HG02884 (cell line): ENCODE measurements around the gene CLIC1.

Experiments
- ATAC-seq: cut with Tn5 transposase; IDR thresholded peaks from one replicate; pipeline ENCODE4 v1.9.1; 2021; ENCODE audit warnings: mild to moderate bottlenecking, moderate library complexity; ENCODE audit not compliant: unreplicated experiment

CLIC1 gene

DNA sequence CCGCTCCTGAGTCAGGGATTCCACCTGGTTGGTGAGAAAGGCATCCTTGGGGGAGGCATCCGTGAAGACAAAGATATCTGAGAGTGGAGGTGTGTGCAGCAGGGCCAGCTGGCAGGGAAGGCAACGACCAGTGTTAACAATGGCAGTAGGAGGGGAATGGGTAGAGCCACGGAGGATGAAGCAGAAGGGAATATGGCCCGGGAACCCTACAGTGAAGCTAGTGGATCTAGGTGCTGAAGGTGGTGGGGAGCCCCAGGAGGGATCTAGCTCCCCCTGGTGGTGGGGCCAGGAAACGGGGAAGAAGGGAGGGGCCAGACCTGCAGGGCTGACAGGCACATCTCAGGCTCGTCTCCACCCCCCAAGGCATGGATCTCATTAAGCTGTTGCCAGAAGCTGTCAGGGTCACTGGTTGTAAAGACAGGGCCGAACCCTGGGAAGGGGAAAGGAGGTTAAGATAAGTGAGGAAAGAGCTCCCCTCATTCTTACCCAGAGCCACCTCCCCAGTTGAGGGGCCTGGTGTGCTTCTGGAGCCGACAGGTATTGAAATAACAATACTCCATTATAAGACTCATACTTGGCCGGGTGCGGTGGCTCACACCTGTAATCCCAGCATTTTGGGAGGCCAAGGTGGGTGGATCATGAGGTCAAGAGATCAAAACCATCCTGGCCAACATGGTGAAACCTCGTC lies 33.5 kb upstream of the CLIC1 start:
- no peak for ATAC-seq

DNA sequence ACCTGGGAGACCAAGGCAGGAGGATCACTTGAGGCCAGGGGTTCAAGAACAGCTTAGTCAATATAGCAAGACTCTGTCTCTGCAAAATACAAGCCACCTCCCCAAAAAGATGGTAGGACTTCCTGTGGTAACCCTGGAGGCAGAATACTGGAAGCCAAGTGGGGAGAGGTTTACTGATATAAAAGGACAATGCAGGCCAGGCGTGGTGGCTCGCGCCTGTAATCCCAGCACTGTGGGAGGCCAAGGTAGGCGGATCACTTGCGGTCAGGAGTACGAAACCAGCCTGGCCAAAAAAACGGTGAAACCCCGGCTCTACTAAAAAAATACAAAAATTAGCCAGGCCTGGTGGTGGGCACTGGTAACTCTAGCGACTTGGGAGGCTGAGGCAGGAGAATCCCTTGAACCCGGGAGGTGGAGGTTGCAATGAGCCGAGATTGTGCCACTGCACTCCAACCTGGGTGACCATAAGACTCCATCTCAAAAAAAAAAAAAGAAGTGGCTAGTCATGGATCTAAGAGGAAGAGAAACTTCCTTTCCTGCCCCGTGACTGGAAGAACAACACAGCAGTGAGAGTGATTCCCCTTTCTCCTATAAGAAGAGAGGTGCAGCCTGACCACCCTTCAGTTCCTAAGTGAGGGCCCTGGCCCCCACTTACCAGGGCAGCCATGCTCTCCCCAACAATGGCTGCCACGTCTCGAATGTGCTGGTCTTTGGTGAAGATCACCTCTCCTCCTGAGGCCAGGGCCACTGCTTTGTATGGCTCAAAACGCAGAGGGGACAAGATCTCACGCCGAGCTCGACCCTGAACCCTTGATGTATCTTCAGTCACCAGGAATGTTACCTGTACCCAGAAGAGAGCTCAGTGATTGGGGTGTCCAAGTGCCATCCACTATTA lies 32.3 kb upstream of the CLIC1 start:
- no peak for ATAC-seq

DNA sequence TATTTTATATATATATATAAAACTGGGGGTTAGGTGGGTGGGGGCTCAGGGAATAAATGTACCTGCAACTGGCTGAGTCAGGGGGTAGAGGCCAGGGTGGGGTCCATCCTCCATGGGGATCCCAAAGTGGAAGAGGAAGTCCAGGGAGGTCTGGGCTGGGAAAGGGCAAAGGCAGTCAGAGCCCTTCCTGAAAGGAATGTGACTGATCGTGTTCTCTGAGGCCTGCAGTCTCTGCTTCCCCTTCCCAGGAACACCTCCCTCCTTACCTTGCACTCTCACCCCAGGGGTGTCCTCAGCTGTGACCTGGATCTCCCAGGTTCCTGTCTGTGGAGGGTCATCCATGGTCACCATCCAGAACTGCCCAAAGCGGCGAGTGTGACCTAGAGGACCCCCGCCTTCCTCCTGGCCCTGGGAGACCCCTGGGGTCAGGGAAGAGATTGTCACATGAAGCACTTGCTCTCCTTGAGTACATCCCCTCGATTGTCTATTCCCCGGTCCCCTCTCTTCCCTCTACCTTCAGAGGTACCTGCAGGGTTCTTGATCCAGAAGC lies 30.8 kb upstream of the CLIC1 start:
- ATAC-seq = no peak

DNA sequence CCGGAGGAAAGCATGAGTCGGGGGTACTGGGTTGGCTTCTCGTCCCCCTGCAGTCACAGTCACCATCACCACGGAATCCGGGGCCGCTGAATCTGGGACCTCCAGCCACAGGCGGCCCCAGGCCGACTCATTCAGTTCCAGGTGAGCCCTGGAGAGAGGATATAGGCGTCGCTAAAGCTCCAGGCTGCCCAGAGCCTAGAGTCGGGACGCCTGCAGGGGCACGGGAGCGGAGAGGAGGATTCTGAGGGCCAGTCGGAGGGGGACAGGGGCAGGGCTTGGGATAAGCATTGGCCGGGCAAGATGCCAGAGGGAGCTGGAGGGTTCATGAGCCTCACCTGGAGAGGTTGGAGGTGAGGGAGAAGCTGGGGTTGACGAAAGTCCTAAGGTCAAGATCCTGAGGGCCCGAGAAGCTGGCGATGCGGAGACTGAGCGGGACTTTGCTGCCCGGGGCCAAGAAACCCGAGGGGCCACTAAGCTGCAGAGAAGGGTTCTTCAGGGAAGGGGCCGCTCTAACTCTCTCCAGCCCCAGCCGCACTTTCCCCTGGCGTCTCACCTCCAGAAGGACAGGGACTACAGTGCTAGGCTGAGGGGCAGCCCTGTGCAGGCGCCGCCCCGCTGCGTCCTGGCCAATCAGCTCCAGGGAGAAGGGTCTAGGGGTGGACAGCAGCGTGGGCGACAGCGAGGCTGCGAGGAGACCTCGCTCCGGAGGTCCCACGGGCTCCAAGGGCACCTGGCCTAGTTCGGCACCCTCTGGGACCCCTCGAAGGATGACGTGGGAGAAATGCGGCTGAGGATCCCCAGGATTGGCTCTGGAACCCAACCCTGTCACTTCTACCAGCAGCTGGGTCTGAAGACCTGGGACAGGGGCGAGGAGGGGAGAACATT lies 29.8 kb upstream of the CLIC1 start:
- ATAC-seq = no peak

DNA sequence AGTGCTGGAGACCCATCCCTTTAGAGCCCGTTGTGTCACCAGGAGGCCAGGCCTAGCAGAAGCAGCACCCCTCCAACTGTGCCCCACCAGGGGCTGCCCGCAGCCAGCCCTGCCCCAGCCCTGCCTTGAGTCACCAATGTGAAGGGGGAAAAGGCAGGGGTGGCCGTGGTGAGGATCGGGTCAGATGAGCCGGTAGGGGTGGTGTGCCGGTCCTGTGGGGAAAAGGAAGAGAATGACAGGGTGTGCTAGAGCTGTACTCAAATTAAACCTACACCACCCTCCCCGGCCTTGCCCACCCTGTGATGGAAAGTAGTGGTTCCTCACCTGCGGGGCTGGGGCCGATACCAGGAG lies 29.2 kb upstream of the CLIC1 start:
- no peak for ATAC-seq

DNA sequence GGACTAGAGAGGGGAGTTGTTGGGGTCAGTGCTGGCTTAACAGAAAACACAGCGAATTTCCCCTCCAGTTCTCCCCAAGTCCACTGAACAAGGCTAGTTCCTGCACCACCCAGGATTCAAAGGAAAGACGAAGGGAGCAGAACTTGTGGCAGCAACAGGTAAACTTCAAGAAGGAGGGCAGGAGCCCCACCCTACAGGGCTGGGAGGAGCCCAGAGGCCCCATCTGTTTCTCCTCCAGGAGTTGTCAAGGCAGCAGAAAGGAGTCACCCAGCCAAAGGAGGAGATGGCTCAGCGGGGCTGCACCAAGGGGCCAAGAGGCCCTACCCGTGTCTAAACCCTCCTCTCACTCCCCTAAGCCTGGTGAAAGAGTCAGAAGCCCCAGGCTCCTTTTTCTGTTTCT lies 27.9 kb upstream of the CLIC1 start:
- no peak for ATAC-seq

DNA sequence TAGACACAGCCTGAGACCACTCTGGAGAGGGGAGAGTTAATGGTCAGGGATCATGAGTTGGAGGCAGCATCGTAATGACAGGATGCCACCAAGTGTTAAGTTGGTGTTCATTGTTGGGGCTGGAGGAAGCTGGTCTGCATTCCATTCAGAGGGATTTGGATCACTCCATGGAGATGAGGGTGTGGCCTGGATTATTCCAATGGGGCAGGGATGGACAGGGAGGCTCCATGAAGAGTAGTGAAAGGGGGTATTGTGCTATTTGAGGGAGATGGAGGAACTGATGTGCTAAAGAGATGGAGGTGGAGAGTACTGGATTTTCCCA lies 27.2 kb upstream of the CLIC1 start:
- ATAC-seq = no peak

DNA sequence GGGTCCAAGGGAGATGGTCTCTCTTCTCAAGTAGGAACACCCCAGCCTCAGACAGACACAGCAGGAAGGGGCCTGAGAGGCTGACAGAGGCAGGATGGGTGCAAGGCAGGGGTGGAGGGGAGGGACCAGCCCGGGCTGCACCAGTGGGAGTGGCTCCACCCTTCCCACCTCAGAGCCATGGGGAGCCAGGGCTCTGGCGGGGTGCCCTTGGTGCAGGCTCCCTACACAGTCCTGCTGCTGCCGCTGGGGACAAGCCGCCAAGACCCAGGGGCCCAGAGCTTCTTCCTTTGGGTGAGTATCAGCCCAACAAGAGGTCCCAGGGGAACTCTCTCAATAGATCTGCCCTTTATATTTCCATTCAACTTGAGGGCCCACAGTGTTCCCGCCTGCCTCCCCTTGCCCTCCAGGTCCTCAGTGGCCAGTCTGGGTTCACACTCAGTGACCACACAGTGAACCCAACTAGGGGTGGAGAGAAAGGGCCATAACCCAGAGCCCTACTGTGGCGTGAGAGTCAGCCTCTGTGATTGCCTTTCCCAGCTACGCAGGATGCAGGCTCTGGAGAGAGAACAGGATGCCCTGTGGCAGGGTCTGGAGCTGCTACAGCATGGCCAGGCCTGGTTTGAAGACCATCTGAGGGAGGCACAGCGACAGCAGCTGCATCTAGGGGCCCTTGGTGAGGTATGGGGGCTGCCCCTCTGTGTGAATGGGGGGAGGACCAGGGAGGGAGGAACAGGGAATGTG lies 26.7 kb upstream of the CLIC1 start:
- no peak for ATAC-seq

DNA sequence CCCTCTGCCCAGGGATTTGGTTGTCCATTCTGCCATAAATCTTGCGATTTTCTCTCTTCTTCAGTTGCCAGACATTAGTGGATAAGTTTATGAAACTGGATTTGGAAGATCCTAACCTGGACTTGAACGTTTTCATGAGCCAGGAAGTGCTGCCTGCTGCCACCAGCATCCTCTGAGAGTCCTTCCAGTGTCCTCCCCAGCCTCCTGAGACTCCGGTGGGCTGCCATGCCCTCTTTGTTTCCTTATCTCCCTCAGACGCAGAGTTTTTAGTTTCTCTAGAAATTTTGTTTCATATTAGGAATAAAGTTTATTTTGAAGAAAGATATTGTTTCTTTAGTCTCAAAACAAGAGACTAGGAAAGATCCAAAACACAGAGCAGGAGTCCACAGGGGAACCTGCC lies 26.0 kb upstream of the CLIC1 start, which contains the start of gene SAPCD1:
Gene SAPCD1, plus strand, starts transcription at position 301 of the 400 bp plus-strand sequence. CDS start 399 bp downstream, outside the sequence.
- ATAC-seq = no peak

DNA sequence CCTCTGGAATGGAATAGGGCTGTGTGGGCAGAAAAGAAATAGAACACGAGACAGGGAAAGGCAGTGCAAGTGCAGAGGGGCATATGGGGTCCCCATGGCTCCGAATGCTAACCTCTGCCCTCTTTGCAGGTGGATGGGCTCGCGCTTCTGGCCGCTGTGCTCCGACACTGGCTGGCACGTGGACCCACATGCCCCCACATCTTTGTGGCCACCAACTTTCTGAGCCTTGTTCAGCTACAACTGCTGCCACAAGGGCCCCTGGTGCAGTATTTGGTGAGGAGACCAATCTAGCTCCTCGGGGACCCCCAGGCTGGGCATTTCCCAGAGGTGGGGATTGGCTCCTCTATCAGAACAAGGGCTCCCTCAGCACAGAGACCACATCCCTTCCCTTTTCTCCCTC lies 25.0 kb upstream of the CLIC1 start:
- ATAC-seq = no peak

DNA sequence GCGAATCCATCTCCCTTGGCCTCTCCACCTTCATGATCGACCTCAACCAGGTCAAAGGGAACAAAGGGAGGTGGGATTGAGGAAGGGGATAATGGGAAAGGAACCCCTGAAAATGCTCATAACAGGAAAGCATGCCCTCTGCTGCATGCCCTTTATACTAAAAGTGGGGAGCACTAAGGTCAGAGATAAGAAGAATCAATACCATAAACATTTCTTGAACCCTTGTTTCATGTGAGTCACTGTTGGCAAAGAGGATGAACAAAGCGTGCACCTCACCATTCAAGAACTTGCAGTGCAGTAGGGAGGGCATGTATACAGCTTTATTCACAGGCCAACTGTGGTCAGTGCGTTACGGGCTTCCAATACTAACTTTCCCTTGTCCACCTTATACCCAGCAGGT lies 24.5 kb upstream of the CLIC1 start:
- no peak for ATAC-seq

DNA sequence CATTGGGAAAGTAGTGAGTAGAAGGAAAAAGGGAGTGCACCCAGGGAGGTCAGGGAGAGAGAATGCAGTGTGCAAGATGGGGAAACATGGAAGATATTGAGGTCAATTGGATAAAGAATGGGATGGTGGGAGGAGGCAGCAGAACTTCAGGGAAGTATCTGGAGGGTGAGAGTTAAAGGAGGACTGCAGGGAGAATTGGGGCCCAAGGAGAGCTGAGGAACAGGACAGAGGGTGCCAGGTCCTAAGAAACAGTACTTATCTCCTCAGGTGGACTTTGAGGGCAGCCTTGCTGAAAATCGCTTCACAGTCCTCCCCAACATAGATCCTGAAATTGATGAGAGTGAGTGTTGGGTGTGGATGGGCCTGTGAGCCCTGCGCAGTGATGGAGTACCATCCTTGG lies 22.0 kb upstream of the CLIC1 start:
- ATAC-seq = no peak

DNA sequence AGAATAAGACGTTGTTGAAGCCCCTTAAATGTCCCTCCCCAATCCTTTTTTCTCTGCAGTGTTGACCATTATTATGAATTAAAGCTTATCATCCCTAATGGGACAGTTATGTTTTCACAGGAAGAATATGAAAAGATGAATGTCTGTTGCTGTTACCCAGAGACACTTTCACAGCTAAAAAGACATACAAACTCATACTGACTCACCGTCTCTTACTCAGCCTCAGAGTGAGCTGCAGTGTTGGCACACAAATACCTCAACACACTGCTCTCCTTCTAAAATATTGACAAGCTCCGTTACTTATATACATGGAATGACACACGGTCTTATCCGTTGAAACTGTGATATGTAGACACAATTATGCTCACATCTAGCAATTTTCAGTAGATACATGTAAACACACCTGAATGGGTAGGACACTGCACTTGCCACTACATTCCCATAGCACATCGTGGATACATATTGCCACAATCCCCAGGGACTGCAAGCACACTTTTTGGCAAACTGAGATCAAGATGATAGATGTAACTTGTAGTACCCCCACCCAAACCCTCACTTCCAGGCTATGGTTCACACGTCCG lies 16.5 kb upstream of the CLIC1 start:
- no peak for ATAC-seq

DNA sequence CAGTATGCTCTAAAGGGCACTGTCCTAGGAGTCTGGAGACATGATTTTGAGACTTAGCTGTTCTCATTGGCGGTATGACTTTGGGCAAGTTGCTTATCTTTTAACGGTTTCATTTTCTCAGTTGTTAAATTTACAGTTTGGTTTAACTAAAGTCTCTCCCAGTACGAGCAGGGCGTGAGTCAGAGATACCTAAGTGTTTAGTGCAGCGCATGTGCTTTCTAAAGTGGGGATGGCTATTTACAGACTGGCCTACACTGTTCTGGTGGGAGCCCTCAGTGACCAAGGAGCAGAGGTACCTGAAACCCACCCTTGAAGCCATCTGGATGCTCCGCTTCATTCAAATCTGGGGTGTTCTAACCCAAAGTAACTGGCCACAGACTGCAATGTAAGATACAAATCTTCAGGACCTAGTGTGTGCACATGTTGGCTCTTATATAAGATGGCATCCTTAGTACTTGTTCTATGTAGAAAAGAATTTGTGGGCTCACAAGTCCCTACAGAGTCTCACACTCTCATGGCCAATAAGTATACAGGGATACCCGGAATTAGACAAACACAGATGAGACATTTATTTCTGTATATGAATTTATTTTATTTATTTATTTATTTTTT lies 14.2 kb upstream of the CLIC1 start:
- no peak for ATAC-seq

DNA sequence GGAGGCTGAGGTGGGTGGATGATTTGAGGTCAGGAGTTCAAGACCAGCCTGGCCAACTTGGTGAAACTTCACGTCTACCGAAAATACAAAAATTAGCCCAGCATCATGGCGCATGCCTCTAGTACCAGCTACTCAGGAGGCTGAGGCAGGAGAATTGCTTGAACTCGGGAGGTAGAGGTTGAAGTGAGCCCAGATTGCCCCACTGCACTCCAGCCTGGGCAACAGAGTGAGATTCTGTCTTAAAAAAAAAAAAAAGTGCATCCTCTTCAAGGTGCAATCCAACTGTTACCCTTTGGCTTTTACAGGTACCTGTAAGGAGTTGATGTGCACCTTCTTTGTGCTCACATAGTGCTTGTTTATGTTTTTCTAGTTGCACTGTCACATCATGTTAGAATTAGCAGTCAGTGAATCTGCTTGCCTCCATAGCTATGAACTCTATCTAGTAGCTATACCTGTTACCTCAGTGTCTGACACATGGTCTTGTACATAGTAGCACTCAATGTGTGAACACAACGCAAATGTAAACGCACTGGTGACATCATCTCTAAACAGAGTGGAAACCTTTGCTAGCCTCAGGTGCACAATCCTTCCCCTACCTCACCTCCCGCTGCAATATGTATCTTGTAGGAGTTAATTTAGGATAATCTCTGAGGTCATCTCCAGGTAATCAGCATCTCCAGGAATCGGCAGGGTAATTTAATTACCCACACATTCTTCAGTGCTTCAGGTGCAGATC lies 13.1 kb upstream of the CLIC1 start:
- no peak for ATAC-seq

DNA sequence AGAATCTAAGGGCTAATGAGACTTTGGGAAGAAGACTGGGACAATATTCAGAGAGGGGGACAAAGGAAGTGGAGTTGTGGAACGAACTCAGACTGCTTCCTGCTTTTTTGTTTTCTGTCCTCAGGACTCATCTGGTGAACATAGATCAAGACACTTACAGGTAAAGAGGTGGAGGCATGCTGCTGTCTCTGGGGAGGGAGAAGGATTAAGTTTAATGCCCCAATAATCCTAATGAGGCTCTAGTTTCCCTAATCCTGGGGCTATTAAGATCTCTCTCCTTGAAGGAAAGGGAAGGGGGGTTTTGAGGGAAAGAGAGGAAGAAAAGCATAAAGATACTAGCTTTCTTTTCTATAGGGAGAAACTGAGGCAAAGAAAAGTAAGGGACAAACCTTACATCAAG lies 8.1 kb upstream of the CLIC1 start:
- no peak for ATAC-seq

DNA sequence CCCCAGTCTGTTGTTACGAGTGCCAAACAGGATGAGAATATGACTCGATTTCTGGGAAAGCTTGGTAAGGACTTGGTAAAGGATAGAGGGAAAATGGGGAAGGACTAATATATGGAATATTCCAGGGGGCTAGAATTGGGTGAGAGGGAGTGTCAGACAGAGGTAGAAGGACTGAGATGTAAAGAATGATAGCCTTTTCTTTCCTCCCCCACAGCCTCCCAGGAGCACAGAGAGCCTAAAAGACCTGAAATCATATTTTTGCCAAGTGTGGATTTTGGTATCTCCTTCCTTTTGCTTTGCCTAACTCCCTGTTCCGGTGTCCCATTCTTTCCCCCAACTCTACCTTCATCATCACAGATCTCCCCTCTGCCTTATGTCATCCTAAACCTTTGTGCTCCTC lies 6.6 kb upstream of the CLIC1 start:
- no peak for ATAC-seq

DNA sequence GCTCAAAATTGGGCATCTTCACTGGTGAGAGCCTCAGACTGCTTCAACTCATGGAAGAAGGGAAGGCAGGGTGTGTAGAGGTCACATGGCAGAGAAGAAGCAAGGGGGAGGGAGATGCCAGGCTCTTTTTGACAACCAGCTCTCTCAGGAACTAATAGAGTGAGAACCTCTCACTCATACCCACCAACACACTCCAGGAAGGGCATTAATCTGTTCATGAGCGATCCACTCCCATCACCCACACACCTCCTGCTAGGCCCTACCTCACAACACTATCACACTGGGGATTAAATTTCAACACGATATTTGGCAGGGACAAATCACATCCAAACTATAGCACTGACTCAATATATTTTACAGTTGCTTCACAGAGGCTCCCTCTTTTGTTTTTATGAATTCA lies 5.5 kb upstream of the CLIC1 start:
- no peak for ATAC-seq
